ENCODE results near the gene CCDC187.

DNA sequence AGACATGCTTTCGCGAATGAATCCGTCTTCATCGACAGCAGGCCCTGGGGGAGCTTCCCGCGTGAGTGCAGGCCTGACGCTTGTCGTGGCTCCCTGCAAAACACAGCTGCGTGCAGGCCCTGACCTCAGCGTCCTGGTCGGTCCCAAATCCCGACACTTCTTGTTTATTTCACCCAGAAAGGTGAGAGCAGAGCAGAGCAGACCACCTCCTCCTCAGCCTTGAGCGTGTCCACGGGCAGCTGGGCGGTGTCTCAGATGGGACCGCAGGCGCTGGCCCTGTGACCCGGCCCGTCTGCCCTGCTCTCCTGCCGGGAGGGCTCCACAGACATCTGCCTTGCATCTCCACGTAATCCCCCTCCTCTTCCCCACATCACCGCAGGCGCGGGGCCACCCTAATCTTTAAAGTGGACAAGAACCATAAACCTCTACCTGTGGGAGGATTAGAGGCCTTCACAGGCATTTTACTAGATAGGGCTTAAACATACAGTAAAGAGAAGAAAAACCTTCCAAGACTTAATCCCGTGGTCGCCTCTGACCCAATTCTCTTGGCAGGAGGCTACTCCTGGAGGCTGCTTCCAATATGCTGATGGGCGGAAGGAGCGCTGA is 91.4 kb downstream of the CCDC187 start:
- TF ChIP-seq RXRA (IDR thresholded peaks at IDR 0.05; ENCODE audit: insufficient read depth, low read depth, low read length) (no peak), POLR2A (IDR thresholded peaks at IDR 0.05; ENCODE audit: control extremely low read depth in 1 of 2, low read depth in 2 of 2, low read length in 2 of 2) (no peak), RAD21 (IDR thresholded peaks at IDR 0.05 in 1 of 2, conservative IDR thresholded peaks at IDR 0.05 in 1 of 2; ENCODE audit: low read depth in 2 of 2, low read length in 2 of 2) (no peak), YY1 (IDR thresholded peaks at IDR 0.05; ENCODE audit: low read depth, low read length) (no peak), NANOG (IDR thresholded peaks at IDR 0.05; ENCODE audit: insufficient read depth, low read depth, low read length, poor library complexity, severe bottlenecking) (no peak), FOSL1 (IDR thresholded peaks at IDR 0.05; ENCODE audit: insufficient read depth, low read depth, low read length) (no peak), CREB1 (IDR thresholded peaks at IDR 0.05) (no peak), SIN3A (conservative IDR thresholded peaks at IDR 0.05 in 1 of 2, IDR thresholded peaks at IDR 0.05 in 1 of 2; ENCODE audit: low read depth in 1 of 2, low read length in 2 of 2) (no peak)
- TF ChIP-seq, protein P1, sequence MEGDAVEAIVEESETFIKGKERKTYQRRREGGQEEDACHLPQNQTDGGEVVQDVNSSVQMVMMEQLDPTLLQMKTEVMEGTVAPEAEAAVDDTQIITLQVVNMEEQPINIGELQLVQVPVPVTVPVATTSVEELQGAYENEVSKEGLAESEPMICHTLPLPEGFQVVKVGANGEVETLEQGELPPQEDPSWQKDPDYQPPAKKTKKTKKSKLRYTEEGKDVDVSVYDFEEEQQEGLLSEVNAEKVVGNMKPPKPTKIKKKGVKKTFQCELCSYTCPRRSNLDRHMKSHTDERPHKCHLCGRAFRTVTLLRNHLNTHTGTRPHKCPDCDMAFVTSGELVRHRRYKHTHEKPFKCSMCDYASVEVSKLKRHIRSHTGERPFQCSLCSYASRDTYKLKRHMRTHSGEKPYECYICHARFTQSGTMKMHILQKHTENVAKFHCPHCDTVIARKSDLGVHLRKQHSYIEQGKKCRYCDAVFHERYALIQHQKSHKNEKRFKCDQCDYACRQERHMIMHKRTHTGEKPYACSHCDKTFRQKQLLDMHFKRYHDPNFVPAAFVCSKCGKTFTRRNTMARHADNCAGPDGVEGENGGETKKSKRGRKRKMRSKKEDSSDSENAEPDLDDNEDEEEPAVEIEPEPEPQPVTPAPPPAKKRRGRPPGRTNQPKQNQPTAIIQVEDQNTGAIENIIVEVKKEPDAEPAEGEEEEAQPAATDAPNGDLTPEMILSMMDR (IDR thresholded peaks at IDR 0.05; ENCODE audit: control extremely low read depth in 1 of 3, insufficient read depth in 1 of 3, low read depth in 1 of 3, low read length in 3 of 3): no peak
